Right lobe of liver (tissue), 4 donors: ENCODE data around the gene SLC4A5.

ENCODE experiments used
- CTCF ChIP-seq, 4 donors: fragments of 200-600 bp in 3 of 4; fragments of 450-650 bp in 1 of 4; IDR thresholded peaks; one replicate each; pipeline versions ENCODE4 v1.5.1 to v1.8.0; 2016 to 2022; ENCODE audit warnings: antibody characterized with exemption in 4 of 4, mild to moderate bottlenecking in 2 of 4
- POLR2A ChIP-seq: fragments of 450-650 bp; IDR thresholded peaks from one replicate; pipeline ENCODE4 v1.6.1; 2017; ENCODE audit warnings: antibody characterized with exemption, mild to moderate bottlenecking
- donor health status: DM: no; HTN: no; CAD: no.
- donor health status: DM: no; HTN: no; CAD: no.
- donor health status: DM: no; HTN: yes; CAD: no.

- peak in 1 of 4 donors; percentile 2 for TF ChIP-seq CTCF (IDR thresholded peaks at IDR 0.05)
- no peak for TF ChIP-seq POLR2A
These were observed 143.9 kb downstream of the SLC4A5 start for GRCh38 chr2:74199275-74199701.
